Lower lobe of right lung (tissue), 2 donors: ENCODE measurements around the gene SPATA31D4. TPM values are rescaled to one million over a fixed set of nuclear protein-coding genes. Genes with fewer than 3 reads are reported as not detected.

Experiments used
- ATAC-seq, 2 donors: fragments of 200-7000 bp; cut with Tn5 transposase; one replicate each; pipeline ENCODE4 v1.9.1; 2020 to 2022; ENCODE audit warnings: mild to moderate bottlenecking in 2 of 2, moderate library complexity in 2 of 2
- DNase-seq: peaks from one replicate; pipeline ENCODE4 v3.0.0-alpha.2; 2020
- H3K27ac ChIP-seq: fragments of 200-600 bp; one replicate; pipeline ENCODE4 v1.8.0; 2022
- H3K27me3 ChIP-seq: fragments of 200-600 bp; one replicate; pipeline ENCODE4 v1.8.0; 2022; ENCODE audit warnings: low read depth
- H3K36me3 ChIP-seq: fragments of 200-600 bp; one replicate; pipeline ENCODE4 v1.8.0; 2022; ENCODE audit warnings: mild to moderate bottlenecking
- H3K4me1 ChIP-seq: fragments of 200-600 bp; one replicate; pipeline ENCODE4 v1.8.0; 2022
- H3K4me3 ChIP-seq: fragments of 200-600 bp; one replicate; pipeline ENCODE4 v1.8.0; 2022; ENCODE audit warnings: mild to moderate bottlenecking
- H3K9me3 ChIP-seq: fragments of 200-600 bp; one replicate; pipeline ENCODE4 v1.8.0; 2022
- CTCF ChIP-seq: fragments of 200-600 bp; IDR thresholded peaks from one replicate; pipeline ENCODE4 v1.8.0; 2022; ENCODE audit warnings: antibody characterized with exemption, mild to moderate bottlenecking
- intact Hi-C: fragments of 100-400 bp; cut with DNase I; formaldehyde crosslinking; loops from one replicate; pipeline ENCODE4 v1.11.0; 2022
- total RNA-seq: library from RNA; stranded (reverse); fragmentation: NEBNext Ultra II Directional; extraction: Animal tissue kit (Norgen Biotek cat#: 25700); gene quantifications from one replicate; pipeline ENCODE4 v1.2.1, GENCODE V29; 2021
- donor health status: DM: no; HTN: yes; CAD: no; lungs with severe emphysema.

SPATA31D4 gene
- total RNA-seq, 1 donor from 2014 or later = not detected

- intact Hi-C loops = no loop called here
Measured at GRCh38 chr9:81971727-81972126, 43.5 kb downstream of the SPATA31D4 start.

DNA sequence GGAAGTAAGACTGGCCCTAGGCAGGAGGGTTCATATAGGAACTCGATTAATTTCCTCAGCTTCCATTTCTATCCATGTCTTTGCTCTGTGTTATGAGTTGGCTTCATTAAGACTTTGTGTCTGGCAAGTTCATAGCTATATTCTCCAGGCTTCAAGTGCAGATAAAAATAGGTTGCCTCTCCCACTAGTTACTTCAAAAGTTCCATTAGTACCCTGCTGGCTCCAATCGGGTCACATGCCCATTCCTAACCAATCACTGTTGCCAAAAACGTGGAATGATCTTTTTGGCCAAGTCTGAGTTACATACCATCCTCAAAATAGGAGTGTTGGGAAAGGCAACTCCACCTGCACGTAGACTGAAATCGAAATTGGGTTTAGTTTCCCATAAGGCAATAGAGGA is 46.5 kb downstream of the SPATA31D4 start:
- H3K36me3 ChIP-seq = no peaks in the 10 kb centered on the region
- no peak overlapping the region for H3K4me3 ChIP-seq
- peaks cover 4% of the 10 kb centered on the region for H3K9me3 ChIP-seq
- DNase-seq (no peak), ATAC-seq (no peak)
- no peaks in the 10 kb centered on the region for H3K27me3 ChIP-seq
- H3K4me1 ChIP-seq = no peaks in the 10 kb centered on the region
- no peak for TF ChIP-seq CTCF
- H3K27ac ChIP-seq = no peak overlapping the region
- intact Hi-C loops = no loop called here

More at GRCh38 chr9:81971727-81972126, 43.5 kb downstream of the SPATA31D4 start:
- Histone ChIP-seq H3K4me3 (no peak overlapping the region), H3K4me1 (no peaks in the 10 kb centered on the region), H3K9me3 (peaks cover 4% of the 10 kb centered on the region), H3K36me3 (no peaks in the 10 kb centered on the region), H3K27me3 (no peaks in the 10 kb centered on the region), H3K27ac (no peak overlapping the region)
- DNase-seq (no peak), ATAC-seq (no peak)
- TF ChIP-seq CTCF = no peak

- Histone ChIP-seq H3K4me1 (no peaks in the 10 kb centered on the region), H3K4me3 (no peak overlapping the region), H3K36me3 (no peaks in the 10 kb centered on the region), H3K27me3 (no peaks in the 10 kb centered on the region), H3K9me3 (peaks cover 4% of the 10 kb centered on the region), H3K27ac (no peak overlapping the region)
- intact Hi-C loops = no loop called here
- TF ChIP-seq CTCF = no peak
- DNase-seq (no peak), ATAC-seq (no peak)
Measured at GRCh38 chr9:81976351-81976750, 48.1 kb downstream of the SPATA31D4 start.

- Histone ChIP-seq H3K9me3 (peaks cover 3% of the 10 kb centered on the region), H3K36me3 (no peaks in the 10 kb centered on the region), H3K27me3 (no peaks in the 10 kb centered on the region), H3K4me1 (no peaks in the 10 kb centered on the region), H3K4me3 (no peak overlapping the region), H3K27ac (no peak overlapping the region)
- no peak for TF ChIP-seq CTCF
- ATAC-seq (no peak), DNase-seq (no peak)
- intact Hi-C loops = no loop called here
Measured at GRCh38 chr9:81979196-81979595, 51.0 kb downstream of the SPATA31D4 start.

- no peak for ATAC-seq
- H3K27me3 ChIP-seq = no peaks in the 10 kb centered on the region
- H3K4me1 ChIP-seq = no peaks in the 10 kb centered on the region
- no peak for TF ChIP-seq CTCF
- intact Hi-C loops = no loop called here
- no peak overlapping the region for H3K4me3 ChIP-seq
- DNase-seq = no peak
- H3K27ac ChIP-seq = no peak overlapping the region
- no peaks in the 10 kb centered on the region for H3K36me3 ChIP-seq
- no peaks in the 10 kb centered on the region for H3K9me3 ChIP-seq
Measured at GRCh38 chr9:81980568-81980967, 52.3 kb downstream of the SPATA31D4 start.

DNA sequence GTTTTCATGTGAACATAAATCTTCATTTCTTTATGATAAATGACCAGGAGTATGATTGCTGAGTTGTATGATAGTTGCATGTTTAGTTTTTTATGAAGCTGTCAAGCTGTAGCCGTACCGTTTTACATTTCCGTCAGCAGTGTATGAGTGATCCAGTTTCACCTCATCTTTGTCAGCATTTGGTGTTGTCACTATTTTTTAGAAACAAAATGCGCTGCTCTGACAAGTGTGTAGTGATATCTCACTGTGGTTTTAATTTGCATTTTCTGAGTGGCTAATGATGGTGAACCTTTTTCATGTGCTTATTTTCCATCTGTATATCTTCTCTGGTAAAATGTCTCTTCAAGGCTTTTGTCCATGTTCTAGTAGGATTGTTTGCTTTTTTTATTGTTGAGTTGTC is 53.7 kb downstream of the SPATA31D4 start:
- TF ChIP-seq CTCF = no peak

More for the DNA sequence above, 53.7 kb downstream of the SPATA31D4 start:
- ATAC-seq (no peak), DNase-seq (no peak)
- no peak overlapping the region for H3K4me3 ChIP-seq
- no peaks in the 10 kb centered on the region for H3K36me3 ChIP-seq
- H3K4me1 ChIP-seq = no peaks in the 10 kb centered on the region
- H3K27me3 ChIP-seq = no peaks in the 10 kb centered on the region
- no peak overlapping the region for H3K27ac ChIP-seq
- intact Hi-C loops = no loop called here
- H3K9me3 ChIP-seq = no peaks in the 10 kb centered on the region
